Natural killer cell (primary cell): ENCODE measurements around the gene GRK6. TPM values are rescaled to one million over a fixed set of nuclear protein-coding genes. Genes with fewer than 3 reads are reported as not detected.

Experiments used
- ATAC-seq, 3 donors: fragments of 150-1000 bp in 2 of 3; fragments of 200-7000 bp in 1 of 3; cut with Tn5 transposase; 1 replicate in 1 of 3; 2 replicates in 2 of 3; pipeline ENCODE4 v1.10.0; 2021; ENCODE audit warnings: mild to moderate bottlenecking in 2 of 3, moderate library complexity in 2 of 3
- DNase-seq, 2 donors: peaks; one replicate each; pipeline versions ENCODE4 v3.0.0 to v3.0.0-alpha.2; 2013 to 2021; ENCODE audit warnings: mixed read lengths in 1 of 2
- H3K27ac ChIP-seq: one replicate; pipeline ENCODE4 v1.5.1; 2013; ENCODE audit warnings: mild to moderate bottlenecking, low read length
- H3K27me3 ChIP-seq: one replicate; pipeline ENCODE4 v1.6.1; 2013; ENCODE audit warnings: low read length; ENCODE audit not compliant: control insufficient read depth, insufficient read depth
- H3K36me3 ChIP-seq: one replicate; pipeline ENCODE4 v1.6.1; 2013; ENCODE audit warnings: low read length; ENCODE audit not compliant: control insufficient read depth, insufficient read depth
- H3K4me1 ChIP-seq: one replicate; pipeline ENCODE4 v1.6.1; 2013; ENCODE audit warnings: low read length; ENCODE audit not compliant: control insufficient read depth, insufficient read depth
- H3K4me3 ChIP-seq: one replicate; pipeline ENCODE4 v1.5.1; 2013; ENCODE audit warnings: low read length
- H3K9me3 ChIP-seq: one replicate; pipeline ENCODE4 v1.6.1; 2013; ENCODE audit warnings: low read length; ENCODE audit not compliant: control insufficient read depth, insufficient read depth
- H3K27ac Mint-ChIP-seq, 2 donors: one replicate each; pipeline ENCODE4 v1.8.0; 2022; ENCODE audit warnings: mild to moderate bottlenecking in 2 of 2, mixed read lengths in 2 of 2, moderate library complexity in 1 of 2
- H3K27me3 Mint-ChIP-seq, 2 donors: one replicate each; pipeline ENCODE4 v1.8.0; 2022; ENCODE audit warnings: low read depth in 2 of 2, mixed read lengths in 2 of 2
- H3K36me3 Mint-ChIP-seq: one replicate; pipeline ENCODE4 v1.8.0; 2022; ENCODE audit warnings: mixed read lengths
- H3K4me1 Mint-ChIP-seq, 2 donors: one replicate each; pipeline ENCODE4 v1.8.0; 2022; ENCODE audit warnings: mixed read lengths in 2 of 2
- H3K4me3 Mint-ChIP-seq: one replicate; pipeline ENCODE4 v1.8.0; 2022; ENCODE audit warnings: mild to moderate bottlenecking, moderate library complexity, mixed read lengths
- H3K9me3 Mint-ChIP-seq, 2 donors: one replicate each; pipeline ENCODE4 v1.8.0; 2022; ENCODE audit warnings: mixed read lengths in 2 of 2
- CTCF ChIP-seq: fragments of 200-600 bp; IDR thresholded peaks from one replicate; pipeline ENCODE4 v1.8.0; 2022; ENCODE audit warnings: antibody characterized with exemption
- WGBS: methylation state at CpG from one replicate; pipeline ENCODE4 v1.1.7; 2013; ENCODE audit warnings: missing lambda C conversion rate; ENCODE audit not compliant: insufficient coverage; 5-methylcytosine and 5-hydroxymethylcytosine counted together
- intact Hi-C: fragments of 100-400 bp; cut with micrococcal nuclease; formaldehyde crosslinking; loops from one replicate; pipeline ENCODE4 v1.14.2; 2022
- total RNA-seq, 4 donors: library from RNA; stranded (reverse); fragments of 120-200 nt in 1 of 4; gene quantifications; one replicate each; pipeline versions ENCODE4 v1.2.3 to v1.2.4, GENCODE V29; 2013 to 2022

Gene GRK6
- total RNA-seq, 3 donors from 2014 or later (not counting 1 experiment from before 2014, with no cell fraction given): 173 to 221 (median 190) TPM

- no peak for DNase-seq
- peak overlapping the region; percentile 85 to 90 for H3K27ac Mint-ChIP-seq
- TF ChIP-seq CTCF: peak; percentile 55
- intact Hi-C loops: loop anchor here (1.0 to 5.0 kb wide), 3 partner anchors 41 to 154 kb away; partner anchors contain the start of genes PDLIM7, PRELID1 and RAB24
- H3K27me3 ChIP-seq: no peaks in the 10 kb centered on the region
- H3K36me3 Mint-ChIP-seq: no peaks in the 10 kb centered on the region
- no peaks in the 10 kb centered on the region for H3K9me3 Mint-ChIP-seq
- no peak overlapping the region for H3K27ac ChIP-seq
- WGBS: 34% methylated on average over 9 of the region's 12 CpGs
- no peaks in the 10 kb centered on the region for H3K27me3 Mint-ChIP-seq
- H3K4me1 ChIP-seq: peaks cover 34% of the 10 kb centered on the region
- peak overlapping the region; percentile 86 for H3K4me3 Mint-ChIP-seq
- no peaks in the 10 kb centered on the region for H3K9me3 ChIP-seq
- peaks cover 15 to 26% of the 10 kb centered on the region in 2 donors for H3K4me1 Mint-ChIP-seq
- no peaks in the 10 kb centered on the region for H3K36me3 ChIP-seq
- H3K4me3 ChIP-seq: no peak overlapping the region
- no peak for ATAC-seq
Measured at GRCh38 chr5:177456591-177456964, 30.1 kb downstream of the GRK6 start.

DNA sequence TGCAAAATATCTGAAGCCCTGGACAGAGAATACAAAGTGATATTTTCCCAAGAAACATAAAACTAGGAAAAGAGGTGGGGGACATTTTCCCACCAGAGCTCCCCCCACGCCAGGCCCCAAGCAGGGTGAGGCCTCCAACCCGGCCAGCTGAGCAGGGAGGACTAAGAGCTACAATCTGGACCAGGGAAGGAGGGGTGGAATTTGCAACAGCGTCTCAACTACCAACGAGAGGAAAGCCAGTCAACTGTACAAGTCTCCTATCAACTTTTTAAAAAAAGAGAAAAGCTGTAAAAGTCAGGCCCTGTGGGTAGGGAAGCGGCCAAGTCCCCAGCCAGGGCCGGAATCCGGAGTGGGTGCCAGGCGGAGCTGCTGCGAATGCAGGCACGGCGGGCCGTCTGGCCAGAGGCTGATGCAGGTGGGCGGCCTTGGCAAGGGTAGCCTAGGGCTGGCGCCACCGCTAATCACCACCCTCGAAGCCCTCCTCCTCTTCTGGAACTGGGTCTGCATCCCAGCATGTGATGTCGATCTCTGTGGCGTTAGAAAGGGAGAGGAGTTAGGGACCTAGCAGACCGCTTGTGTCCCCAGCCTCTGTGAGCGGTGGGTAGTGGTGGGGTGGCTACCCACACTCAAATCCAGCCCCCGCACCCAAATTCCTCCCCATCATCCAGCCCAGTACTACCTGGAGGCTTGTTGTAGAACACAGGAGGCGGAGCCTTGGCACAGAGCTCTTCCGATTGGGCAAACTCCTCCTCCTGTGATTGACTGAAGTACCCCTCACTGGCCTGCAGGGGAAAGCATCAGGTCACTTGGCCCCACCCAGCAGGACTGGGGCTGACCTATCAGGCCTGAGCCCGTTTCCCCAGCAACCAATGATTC lies 30.7 kb downstream of the GRK6 start:
- DNase-seq (peak in 1 of 2 donors; percentile 81), ATAC-seq (peak; percentile 35 to 50 (median 42))
- peak; percentile 32 for TF ChIP-seq CTCF
- no peak overlapping the region for H3K4me3 ChIP-seq
- no peaks in the 10 kb centered on the region for H3K36me3 Mint-ChIP-seq
- H3K36me3 ChIP-seq: no peaks in the 10 kb centered on the region
- intact Hi-C loops: loop anchor here (1.0 to 5.0 kb wide), 3 partner anchors 40 to 155 kb away; partner anchors contain the start of genes PDLIM7, PRELID1 and RAB24
- H3K9me3 Mint-ChIP-seq: no peaks in the 10 kb centered on the region
- H3K27ac ChIP-seq: no peak overlapping the region
- no peaks in the 10 kb centered on the region for H3K27me3 ChIP-seq
- peak overlapping the region; percentile 28 for H3K4me3 Mint-ChIP-seq
- H3K9me3 ChIP-seq: no peaks in the 10 kb centered on the region
- WGBS: 91% methylated on average over 18 of the region's 24 CpGs
- peaks cover 15 to 29% of the 10 kb centered on the region in 2 donors for H3K4me1 Mint-ChIP-seq
- no peaks in the 10 kb centered on the region for H3K27me3 Mint-ChIP-seq
- H3K4me1 ChIP-seq: peaks cover 39% of the 10 kb centered on the region
- H3K27ac Mint-ChIP-seq: peak overlapping the region; percentile 85 to 90

GRCh38 chr5:177457852-177458681 lies 31.6 kb downstream of the GRK6 start:
- Histone ChIP-seq H3K27me3 (no peaks in the 10 kb centered on the region), H3K4me1 (peaks cover 42% of the 10 kb centered on the region), H3K27ac (no peak overlapping the region), H3K4me3 (no peak overlapping the region), H3K36me3 (no peaks in the 10 kb centered on the region), H3K9me3 (no peaks in the 10 kb centered on the region)
- Mint-ChIP-seq H3K27me3 (no peaks in the 10 kb centered on the region), H3K9me3 (no peaks in the 10 kb centered on the region), H3K27ac (no peak overlapping the region), H3K36me3 (no peaks in the 10 kb centered on the region), H3K4me3 (no peak overlapping the region), H3K4me1 (peaks cover 15 to 27% of the 10 kb centered on the region in 2 donors)
- no peak for DNase-seq
- no peak for ATAC-seq
- TF ChIP-seq CTCF: no peak
- WGBS: 95% methylated on average over 20 of the region's 20 CpGs
- intact Hi-C loops: loop anchor here (5.0 kb wide), 1 partner anchor 156 kb away; the partner anchor contains the start of genes PRELID1 and RAB24
